ENCODE measurements around the gene NID2.

NID2 gene, protein sequence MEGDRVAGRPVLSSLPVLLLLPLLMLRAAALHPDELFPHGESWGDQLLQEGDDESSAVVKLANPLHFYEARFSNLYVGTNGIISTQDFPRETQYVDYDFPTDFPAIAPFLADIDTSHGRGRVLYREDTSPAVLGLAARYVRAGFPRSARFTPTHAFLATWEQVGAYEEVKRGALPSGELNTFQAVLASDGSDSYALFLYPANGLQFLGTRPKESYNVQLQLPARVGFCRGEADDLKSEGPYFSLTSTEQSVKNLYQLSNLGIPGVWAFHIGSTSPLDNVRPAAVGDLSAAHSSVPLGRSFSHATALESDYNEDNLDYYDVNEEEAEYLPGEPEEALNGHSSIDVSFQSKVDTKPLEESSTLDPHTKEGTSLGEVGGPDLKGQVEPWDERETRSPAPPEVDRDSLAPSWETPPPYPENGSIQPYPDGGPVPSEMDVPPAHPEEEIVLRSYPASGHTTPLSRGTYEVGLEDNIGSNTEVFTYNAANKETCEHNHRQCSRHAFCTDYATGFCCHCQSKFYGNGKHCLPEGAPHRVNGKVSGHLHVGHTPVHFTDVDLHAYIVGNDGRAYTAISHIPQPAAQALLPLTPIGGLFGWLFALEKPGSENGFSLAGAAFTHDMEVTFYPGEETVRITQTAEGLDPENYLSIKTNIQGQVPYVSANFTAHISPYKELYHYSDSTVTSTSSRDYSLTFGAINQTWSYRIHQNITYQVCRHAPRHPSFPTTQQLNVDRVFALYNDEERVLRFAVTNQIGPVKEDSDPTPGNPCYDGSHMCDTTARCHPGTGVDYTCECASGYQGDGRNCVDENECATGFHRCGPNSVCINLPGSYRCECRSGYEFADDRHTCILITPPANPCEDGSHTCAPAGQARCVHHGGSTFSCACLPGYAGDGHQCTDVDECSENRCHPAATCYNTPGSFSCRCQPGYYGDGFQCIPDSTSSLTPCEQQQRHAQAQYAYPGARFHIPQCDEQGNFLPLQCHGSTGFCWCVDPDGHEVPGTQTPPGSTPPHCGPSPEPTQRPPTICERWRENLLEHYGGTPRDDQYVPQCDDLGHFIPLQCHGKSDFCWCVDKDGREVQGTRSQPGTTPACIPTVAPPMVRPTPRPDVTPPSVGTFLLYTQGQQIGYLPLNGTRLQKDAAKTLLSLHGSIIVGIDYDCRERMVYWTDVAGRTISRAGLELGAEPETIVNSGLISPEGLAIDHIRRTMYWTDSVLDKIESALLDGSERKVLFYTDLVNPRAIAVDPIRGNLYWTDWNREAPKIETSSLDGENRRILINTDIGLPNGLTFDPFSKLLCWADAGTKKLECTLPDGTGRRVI (N-terminal part only)

DNA sequence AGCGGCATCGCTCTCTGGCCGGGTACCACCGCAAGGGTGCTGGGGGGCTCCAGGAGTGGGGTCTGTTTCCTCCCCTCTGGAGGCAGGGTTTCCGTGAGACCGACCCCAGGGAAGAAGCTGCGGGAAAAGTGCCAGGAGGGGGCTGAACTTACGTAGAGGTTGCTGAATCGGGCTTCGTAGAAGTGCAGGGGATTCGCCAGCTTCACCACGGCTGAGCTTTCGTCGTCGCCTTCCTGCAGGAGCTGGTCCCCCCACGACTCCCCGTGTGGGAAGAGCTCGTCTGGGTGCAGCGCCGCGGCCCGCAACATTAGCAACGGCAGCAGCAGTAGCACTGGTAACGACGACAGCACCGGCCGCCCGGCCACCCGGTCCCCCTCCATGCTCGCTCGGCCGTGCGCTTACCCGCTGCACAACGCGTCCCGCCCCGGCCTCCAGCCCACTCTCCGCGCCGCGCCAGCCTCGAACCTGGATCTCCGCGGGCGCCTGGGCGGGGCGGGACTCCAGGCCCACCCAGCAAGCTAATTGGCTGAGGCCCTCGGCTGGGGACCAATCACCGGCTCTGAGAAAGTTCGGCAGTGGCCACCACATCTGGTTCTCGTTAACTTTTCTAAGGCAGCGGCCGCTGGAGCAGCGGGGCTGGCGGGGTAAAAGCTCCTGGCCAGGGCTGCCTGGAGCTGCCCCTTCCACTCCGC lies at the start of gene NID2:
NID2 (minus strand) TSS at position 445 of the 692 bp plus-strand sequence; CDS start at position 380, 65 bp downstream.
- peak; percentile 34 to 53 (median 34) for DNase-seq (ENCODE audit: low read depth in 2 of 3, low spot score in 1 of 3)

DNA sequence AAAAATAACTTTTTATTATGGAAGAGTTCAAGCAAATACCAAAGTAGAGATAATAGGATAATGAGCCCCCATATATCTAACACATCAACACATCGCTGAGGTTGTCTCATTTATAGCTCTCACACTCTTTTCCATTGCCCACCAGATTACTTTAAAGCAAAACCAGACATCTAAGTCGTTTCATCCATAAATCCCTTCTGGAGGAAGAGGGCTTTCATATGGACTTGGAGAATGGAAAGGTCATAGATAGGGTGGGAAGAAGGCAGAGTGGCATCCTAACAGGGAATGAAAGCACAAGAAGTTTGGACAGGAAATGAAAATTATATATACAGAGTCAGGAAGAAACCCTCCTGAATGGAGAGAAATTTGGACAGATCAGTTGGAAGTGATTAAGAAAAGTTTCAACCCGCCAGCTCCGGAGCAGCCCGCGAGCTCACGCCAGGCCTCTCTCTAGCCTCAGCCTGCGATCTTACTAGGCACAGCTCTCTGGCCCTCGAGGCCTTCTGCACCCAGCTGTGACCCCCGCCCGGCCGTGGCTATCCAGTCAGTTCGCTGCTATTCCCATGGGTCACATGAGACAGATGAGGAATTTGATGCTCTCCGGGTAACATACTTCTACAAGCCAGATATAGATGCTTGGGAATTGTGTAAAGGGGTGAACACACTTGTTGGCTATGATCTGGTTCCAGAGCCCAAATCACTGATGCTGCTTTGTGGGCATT lies 48.4 kb upstream of the NID2 start:
- no peak for DNase-seq (ENCODE audit: low read depth in 2 of 3, low spot score in 1 of 3)

DNA sequence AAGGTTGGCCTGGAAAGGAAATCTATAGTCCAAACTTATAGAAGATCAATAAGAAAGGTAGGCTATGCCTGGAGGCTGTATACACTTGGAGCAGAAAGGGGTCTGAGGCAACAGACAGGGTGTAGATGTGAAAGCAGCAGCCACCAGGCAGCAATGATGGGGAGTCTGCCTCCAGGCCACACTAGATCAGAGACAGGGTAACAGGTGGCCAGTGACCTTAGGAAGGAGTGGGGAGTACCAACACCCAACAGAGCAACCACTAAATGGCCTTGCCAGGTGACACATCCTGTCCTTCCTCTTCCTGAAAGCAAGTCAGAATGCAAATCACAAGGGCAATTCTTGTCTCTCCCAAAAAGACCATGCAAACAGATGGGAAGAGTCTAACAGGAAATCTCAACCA lies 46.4 kb upstream of the NID2 start:
- no peak for DNase-seq (ENCODE audit: low read depth in 2 of 3, low spot score in 1 of 3)

DNA sequence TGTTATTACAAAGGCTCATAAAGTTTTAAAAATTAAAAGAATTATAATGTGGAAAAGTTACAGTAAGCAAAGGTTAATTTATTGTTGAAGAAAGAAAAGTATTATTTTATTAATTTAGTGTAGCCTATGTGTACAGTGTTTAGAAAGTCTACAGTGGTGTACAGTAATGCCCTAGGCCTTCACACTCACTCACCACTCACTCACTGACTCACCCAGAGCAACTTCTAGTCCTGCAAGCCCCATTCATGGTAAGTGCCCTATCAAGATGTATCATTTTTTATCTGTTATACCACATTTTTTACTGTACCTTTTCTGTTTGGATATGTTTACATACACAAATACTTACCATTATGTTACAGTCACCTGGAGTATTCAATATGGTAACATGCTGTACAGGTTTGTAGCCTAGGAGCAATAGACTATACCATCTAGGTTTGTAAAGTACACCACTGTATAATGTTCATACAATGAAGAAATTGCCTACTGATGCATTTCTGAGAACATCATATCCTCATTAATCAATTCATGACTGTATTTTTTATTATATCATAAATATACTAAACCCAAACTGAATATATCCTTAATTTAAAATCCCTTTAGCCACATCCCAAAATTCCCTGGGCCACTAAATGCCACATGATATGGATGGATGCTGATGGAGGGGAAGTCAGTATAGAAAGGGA lies 43.6 kb upstream of the NID2 start:
- no peak for DNase-seq (ENCODE audit: low read depth in 2 of 3, low spot score in 1 of 3)

DNA sequence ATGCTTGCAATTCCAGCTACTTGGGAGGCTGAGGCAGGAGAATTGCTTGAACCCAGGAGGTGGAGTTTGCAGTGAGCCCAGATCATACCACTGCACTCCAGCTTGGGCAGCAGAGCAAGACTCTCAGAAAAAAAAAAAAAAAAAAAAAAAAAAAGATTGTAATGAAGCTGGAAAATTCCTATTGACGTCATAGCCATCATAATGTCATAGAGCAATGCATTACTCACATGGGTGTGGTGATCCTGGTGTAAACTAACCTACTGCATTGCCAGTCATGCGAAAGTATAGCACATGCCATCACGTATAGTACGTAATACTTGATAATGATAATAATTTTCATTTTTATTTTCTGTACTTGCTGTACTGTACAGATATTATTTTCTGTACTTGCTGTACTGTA lies 42.7 kb upstream of the NID2 start:
- DNase-seq (ENCODE audit: low read depth in 2 of 3, low spot score in 1 of 3) = no peak

DNA sequence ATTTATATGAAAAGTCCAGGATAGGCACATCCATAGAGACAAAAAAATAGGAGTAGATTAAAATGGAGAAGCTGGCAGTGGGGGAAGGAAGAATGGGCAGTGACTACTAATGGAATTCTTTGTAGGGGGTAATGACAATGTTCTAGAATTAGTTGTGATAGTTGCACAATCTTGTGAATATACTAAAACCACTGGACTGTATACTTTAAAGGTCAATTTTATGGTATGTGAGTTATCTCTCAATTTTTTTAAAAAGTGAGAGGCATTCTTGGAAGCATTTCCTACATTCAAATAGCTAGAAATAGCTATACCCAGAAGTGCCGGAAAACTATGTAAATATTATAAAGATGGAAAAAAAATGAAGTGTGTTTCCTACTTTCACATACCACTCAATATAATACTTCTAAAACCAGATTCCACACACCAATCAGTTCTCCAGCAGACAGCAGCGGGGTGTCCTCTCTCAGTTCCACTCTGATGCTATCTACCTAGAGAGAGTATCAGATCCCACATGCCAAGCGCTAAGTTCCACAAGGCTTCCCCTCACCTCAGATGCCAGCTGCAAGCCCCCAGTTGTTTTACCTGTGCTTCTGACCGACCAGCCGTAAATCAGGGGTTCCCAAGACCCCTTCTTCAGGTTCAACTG lies 41.7 kb upstream of the NID2 start:
- no peak for DNase-seq (ENCODE audit: low read depth in 2 of 3, low spot score in 1 of 3)

DNA sequence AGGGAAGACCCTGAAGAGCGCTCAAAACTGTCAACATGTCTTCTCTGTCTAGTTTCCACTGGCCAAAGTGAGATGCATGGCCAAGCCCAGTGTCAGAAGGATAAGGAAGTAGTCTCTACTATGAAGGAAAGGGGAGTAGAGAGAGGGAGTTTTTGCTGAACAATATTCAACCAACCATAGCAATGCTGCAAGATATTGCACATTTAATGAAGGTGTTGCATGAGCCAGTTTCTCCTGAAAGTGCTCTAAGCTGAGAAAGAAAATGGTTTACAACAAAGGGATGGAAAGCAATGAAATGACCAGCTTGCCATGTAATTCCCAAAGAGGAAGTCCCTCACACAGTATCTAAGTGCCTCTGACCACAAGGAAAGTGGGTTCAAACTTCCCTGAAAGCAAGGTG lies 40.0 kb upstream of the NID2 start:
- DNase-seq (ENCODE audit: low read depth in 2 of 3, low spot score in 1 of 3) = no peak

DNA sequence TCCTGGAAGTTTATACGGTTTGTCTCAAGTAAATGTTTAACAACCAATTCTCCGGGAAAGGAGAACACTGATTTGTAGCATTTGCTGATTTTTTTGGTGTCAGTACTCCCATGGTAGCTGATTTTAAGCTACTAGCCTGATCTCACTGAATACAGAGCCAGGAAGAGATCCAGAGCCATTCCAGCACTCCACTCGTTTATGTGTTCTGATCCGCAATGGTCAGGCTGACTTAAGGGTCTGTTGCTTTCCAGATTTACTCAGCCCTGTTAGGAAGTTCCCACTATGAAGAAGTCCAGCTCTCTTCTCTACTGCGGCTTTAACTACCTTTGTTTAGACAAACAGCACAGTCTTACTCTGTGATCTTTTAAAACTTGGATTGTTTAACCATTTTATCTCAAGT lies 38.0 kb upstream of the NID2 start:
- DNase-seq (ENCODE audit: low read depth in 2 of 3, low spot score in 1 of 3) = no peak

DNA sequence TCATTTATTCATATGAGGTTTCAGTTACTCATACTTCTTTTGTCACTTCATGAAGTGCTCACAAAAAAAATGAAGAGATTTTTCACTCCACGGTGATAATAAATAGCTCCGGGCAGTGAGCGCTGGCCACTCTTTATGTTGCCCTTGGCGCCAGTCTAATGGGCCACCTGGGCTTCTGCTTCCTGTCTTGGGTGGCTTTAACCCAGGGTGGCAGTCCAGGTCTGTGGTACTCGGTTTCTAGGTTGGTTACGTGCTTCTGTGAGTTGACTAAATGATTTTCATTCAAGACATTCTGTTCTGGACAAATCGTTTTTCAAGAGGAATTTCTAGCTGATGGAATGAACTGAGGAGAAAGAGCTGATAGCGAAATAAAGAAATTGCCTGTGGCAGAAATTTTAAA lies 34.6 kb upstream of the NID2 start:
- DNase-seq (ENCODE audit: low read depth in 2 of 3, low spot score in 1 of 3) = no peak

DNA sequence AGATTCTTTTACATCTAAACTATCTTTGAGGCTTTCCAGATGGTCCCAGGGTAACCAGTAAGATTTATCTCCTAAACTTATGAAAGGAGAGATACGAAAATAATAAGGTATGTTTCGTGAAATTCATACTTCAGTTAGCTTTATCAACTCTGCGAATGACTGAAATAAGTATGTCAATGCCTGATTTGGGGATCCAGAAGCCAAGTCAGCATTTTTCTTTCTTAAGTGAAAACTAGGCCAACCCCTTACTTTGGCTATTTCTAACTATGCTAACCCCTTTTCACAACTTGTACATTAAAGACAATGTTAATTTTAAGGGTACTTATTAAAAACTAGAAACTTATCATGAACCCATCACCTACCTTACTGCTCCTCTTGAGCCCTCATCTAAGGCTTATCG lies 26.9 kb upstream of the NID2 start:
- no peak for DNase-seq (ENCODE audit: low read depth in 2 of 3, low spot score in 1 of 3)

DNA sequence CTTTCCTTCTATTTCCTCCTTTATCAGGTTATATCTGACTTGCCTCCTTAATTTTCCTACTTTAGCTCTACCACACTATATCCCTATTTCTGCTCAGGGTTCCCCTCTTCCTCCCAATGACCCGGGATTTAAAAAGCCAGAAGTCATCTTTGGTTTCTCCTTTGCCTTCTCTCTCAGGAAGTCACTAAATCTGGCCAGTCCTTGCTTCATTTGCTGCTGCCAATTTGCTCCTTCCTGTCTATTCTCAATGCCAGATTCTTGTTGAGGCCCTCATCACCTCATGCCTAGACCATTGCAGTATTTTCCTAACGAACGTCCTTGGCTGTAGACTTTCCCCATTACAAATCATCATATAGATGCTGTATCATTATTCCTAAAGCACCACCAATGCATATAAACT lies 26.5 kb upstream of the NID2 start:
- no peak for DNase-seq (ENCODE audit: low read depth in 2 of 3, low spot score in 1 of 3)

DNA sequence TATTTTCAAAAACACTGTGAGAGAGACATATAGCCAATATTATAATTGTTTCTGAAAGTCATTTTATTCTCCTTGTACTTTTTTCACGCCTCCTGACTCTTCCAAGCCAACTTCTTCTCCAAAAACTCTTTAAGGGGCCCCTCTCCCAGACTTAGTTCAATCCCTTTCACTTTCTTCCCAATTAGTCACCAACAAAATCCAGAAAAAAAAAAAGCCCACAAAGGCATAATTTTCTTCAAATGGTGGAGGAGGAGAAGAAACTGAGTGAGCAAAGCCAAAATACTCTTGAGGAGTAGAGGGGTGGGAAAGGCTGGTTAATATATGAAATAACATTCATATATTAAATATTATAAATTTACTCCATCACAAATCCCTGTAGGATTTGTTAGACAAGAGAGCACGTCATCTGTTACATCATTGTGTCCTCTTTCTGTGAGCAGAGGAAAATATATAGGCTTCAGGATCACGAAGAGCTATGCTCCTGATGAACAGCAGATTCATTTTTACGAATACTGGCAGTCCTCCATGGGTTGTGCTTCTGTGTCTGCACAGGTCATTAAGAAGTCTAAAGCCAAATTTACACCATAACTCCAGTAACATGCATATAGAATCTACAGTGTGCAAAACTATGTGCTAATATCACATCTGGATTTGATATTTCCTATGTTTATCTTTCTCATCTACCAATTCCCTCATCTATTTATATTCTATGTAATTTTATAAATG lies 25.9 kb upstream of the NID2 start:
- no peak for DNase-seq (ENCODE audit: low read depth in 2 of 3, low spot score in 1 of 3)

DNA sequence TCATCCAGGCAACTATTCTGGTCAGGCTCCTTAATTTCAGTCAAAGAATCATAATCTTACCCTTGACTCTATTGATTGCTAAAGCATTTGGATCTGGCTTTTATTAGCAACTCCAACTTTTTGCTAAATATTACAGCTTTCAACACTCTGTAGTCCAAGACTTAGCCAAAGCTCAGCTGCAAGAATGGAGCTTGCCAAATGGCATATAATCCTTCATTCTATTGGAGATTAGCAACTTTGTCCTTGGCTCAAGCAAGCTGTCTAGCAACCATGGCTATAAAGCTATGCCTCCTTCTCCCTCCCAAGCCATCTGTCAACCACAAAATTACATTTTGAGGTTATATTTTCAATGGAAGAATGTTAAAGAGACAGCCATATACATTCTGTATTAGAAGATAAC lies 23.1 kb upstream of the NID2 start:
- no peak for DNase-seq (ENCODE audit: low read depth in 2 of 3, low spot score in 1 of 3)

DNA sequence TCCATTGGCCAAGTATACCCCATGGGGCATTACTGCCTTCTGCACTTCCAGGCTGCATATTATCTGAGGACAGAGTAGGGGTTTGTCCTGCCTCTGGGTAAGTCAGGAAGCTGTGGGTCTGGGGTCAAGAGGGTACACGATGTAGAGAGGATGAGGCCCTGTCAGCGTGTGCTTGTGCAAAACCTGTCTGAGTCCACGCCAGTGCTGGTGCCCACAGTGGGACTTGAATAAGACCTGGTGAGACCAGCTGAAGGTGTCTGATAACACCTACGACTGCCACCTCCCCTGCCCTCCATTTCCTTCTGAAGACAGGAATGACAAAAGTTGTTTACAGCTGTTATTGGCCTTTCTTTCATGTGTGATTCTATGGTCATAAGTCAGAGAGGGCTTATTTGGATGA lies 22.1 kb upstream of the NID2 start:
- DNase-seq (ENCODE audit: low read depth in 2 of 3, low spot score in 1 of 3) = no peak

DNA sequence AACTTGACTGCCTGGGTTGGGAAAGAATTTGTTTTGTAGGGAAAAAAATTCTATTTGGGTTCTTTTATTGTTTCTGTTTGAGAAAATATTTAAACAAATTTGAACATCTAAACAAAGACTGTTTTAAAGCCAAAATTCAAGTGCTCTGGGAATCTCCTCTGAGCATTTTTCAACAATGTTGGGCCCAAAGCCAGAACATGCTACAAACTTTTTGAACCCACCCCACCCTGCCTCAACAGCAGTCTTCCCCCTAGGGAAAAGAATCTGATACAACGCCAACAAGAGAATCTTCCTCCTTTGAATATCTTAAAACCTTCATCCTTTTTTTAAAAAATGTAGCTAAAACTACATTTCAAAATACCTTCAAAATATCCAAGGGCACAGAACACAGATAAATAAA lies 20.4 kb upstream of the NID2 start:
- DNase-seq (ENCODE audit: low read depth in 2 of 3, low spot score in 1 of 3) = no peak

DNA sequence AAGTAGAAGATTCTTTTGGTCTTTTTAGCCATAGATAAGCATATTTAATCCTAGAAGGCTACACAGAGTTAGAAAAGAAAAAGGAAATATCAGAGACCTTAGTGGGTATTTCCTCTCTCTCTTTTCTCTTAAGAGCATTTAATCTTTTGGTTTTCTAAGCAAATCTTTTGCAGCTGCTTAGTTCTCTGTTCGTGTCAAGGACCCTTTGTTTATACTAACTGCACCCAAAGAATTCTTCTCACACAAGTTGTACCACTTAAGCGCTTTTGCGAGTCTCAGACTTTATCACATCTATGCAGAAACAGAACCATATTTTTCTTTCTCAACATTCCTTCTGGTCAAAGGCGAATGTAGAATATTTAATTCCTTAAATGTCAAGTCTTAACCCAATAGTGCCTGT lies 17.9 kb upstream of the NID2 start:
- no peak for DNase-seq (ENCODE audit: low read depth in 2 of 3, low spot score in 1 of 3)

DNA sequence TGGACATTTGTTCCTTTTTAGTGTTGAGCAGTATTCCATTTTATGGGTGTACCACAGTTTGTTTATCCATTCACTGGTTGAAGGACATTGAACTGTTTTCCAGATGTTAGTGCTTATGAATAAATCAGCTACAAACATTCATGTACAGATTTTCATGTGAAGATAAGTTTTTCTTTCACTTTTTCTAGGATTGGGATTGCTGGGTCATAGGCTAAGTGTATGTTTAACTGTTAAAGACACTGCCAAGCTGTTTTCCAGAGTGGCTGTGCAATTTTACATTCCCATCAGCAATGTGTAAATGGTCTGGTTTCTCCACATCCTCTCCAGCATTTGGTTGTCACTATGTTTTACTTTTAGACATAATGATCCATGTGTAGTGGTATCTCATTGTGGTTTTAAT lies 14.0 kb upstream of the NID2 start:
- DNase-seq (ENCODE audit: low read depth in 2 of 3, low spot score in 1 of 3) = no peak

DNA sequence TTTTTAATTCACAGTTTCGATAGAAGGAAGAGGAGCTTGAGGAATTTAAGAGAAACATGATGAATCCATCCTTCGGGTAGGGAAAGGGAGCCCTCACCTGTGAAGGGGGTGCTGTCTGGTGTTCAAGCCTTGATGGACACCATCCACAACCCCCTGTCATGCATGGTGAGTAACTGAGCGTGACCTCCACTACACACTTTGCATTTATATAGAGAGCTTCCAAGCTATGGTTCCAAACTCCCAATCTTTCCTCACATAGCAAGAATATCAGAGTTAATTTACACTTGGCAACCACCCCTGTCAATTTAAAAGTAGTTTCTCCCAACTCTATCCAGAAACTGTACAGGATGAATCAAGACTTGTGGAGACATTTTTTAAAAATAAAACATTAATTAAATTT lies 13.1 kb upstream of the NID2 start:
- DNase-seq (ENCODE audit: low read depth in 2 of 3, low spot score in 1 of 3) = no peak
